LNCAP (cell line): ENCODE measurements around the gene ZSCAN5A.
A peak's percentile ranks its signal among the peaks of the same experiment; 100 is the strongest.

ENCODE experiments used
- TF ChIP-seq, protein P1 (sequence below): fragments of 450-650 bp; IDR thresholded peaks from 2 replicates; pipeline ENCODE4 v1.5.1; 2017; ENCODE audit warnings: mild to moderate bottlenecking

Gene ZSCAN5A

DNA sequence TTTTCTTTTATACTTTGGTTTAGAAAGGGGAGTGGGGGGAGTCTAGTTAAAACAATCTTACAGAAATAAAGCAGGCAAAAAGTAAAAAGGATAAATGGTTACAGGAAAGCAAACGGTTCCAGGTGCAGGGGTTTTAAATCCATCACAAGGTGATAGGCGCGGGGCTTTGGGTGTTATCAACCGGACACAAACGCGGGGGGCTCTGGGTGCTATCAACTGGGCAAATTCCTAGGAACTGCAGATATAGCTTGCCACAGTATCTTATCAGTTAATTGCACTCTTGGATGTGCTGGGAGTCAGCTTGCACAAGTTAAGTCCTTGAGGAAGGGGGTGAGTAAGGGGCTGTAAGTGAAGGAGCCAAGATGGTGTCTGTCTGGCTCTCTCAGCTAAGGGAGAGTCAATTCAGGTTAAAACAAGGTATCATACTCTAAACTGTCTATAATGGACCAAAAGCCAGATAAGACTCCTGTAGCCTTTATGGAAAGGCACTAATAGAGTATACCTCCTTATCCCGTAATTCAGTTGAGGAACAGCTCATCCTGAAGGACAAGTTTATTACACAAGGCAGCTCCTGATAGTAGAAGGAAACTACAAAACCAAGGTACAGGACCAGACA lies 32.6 kb upstream of the ZSCAN5A start:
- TF ChIP-seq, protein P1, sequence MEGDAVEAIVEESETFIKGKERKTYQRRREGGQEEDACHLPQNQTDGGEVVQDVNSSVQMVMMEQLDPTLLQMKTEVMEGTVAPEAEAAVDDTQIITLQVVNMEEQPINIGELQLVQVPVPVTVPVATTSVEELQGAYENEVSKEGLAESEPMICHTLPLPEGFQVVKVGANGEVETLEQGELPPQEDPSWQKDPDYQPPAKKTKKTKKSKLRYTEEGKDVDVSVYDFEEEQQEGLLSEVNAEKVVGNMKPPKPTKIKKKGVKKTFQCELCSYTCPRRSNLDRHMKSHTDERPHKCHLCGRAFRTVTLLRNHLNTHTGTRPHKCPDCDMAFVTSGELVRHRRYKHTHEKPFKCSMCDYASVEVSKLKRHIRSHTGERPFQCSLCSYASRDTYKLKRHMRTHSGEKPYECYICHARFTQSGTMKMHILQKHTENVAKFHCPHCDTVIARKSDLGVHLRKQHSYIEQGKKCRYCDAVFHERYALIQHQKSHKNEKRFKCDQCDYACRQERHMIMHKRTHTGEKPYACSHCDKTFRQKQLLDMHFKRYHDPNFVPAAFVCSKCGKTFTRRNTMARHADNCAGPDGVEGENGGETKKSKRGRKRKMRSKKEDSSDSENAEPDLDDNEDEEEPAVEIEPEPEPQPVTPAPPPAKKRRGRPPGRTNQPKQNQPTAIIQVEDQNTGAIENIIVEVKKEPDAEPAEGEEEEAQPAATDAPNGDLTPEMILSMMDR: no peak

DNA sequence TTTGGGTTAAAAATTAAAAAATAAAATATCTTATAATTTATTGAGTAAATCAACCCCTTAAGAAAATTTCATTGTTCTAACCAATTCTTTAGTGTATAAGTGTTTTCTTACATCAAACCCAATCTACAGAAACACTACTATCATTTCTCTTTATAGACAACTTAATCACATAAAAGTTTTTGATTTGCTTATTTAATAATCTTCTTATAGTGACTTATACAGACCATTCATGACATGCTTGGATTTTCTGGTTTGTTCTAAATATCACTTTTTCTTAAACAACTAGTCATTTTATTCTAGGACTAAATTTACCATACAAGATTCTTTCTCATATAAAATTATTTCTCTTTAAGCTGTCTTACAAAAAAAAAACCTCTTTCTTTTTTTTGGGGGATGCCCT lies 27.3 kb upstream of the ZSCAN5A start:
- TF ChIP-seq, protein P1: no peak

DNA sequence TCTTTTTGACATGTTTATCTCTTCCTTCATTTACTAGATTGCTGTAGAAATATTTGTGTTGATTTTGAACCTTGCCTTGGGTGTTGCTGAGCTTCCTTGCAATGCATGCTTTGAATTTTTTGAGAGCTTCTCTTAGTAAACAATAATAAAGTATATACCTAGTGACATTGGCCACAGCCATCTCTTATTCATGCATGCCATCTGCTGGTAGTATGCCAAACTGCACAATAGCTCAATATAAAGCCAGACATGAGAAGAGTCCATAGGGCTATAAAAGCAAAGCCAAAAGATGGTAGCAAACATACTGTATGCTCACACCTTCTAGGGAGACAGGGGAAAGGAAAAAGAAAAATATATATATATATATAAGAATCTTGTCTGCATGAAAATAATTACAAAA lies 18.9 kb upstream of the ZSCAN5A start:
- TF ChIP-seq, protein P1: peak; percentile 61

DNA sequence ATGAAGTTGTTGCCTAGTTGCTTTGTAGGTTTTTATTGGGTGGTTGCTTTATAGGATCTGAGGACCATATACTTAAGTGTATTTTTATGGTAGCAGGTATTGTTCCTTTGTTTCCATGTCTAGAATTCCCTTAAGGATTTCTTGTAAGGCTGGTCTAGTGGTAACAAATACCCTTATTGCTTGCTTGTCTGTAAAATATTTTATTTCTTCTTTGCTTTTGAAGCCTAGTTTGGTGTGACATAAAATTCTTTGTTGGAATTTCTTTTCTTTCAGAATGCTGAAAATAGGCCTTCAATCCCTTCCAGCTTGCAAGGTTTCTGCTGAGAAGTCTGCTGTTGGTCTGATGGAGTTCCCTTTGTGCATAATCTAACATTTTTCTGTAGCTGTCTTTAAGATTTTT lies 18.1 kb upstream of the ZSCAN5A start:
- TF ChIP-seq, protein P1: no peak

DNA sequence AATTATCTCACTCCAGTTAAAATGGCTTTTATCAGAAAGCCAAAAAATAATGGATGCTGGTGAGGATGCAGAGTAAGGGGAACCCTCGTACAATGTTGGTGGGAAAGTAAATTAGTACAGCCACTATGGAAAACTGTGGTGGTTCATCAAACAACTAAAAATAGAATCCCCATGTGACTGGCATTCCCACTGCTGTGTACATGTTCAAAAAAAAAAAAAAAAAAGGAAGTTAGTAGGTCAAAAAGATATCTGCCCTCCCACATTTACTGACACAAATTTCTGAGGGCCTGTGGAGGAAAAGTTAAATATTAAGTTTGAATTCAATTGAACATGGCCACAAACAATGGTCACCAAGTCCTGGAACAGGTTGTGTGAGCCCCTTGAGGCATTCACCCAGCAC lies 9.8 kb upstream of the ZSCAN5A start:
- TF ChIP-seq, protein P1: no peak

DNA sequence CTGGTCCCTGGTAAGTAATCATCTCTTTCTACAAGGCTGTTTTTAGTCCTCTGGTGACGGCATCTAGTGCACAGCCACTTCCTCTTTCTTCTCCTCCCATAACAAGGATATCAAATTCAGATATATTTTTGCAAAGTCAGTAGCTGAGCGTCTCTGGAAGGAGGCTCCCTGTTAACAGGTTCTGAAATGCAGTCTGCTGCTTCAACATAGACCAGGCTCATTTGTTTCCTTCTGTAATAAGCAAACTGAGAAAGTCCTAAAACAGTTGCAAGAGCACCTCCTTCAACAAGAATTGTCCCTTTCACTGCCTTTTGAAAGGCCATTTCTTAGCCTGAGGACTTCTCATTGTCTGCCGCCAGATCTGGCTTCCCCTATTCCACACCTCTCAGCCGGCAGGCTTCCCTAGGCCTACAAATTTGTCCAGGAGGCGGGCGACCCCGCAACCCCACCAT lies 7.4 kb upstream of the ZSCAN5A start:
- TF ChIP-seq, protein P1: no peak

DNA sequence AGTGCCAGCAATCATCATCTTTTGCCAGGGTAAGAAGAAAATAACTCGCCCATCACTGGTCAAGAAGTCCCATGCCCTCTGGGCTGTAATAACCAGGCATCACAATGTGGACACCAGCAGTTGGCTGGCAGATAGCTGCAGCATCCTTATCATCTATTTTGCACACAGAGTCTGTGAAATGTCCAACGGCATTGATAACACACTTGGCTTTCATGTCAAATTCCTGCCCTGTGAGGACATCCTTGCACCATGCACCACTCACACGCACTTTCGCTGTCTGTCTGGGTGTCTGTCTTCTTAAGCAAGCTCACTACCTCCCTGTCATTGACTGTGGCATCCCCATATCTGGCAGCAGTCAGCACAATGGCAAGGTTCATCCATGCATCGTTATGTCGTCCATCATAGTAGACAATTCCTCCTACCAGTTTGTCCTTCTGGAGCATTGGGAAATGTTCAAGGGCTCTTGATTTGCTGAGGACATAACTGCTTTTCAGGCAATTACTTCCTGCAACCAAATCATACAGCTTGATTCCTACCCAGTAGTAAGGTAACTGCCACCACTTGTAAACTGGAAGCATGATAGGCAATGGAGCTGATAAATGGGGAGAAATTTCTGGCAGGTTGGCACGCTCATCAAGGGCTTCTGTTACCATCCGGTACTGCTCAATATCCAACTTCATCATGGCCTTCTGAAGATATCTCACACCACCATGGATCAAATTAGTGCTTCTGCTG lies 6.8 kb upstream of the ZSCAN5A start:
- TF ChIP-seq, protein P1: no peak
